Measurements from ENCODE around the gene CSTPP1. TPM values are rescaled to one million over a fixed set of nuclear protein-coding genes. Genes with fewer than 3 reads are reported as not detected.

Gene CSTPP1
- total and polyA plus RNA-seq, 2 of the 4 experiments (the other 2 are of a cell fraction) = 22.0 to 35.7 TPM

GRCh38 chr11:46951864-46952263, 15.3 kb downstream of the CSTPP1 start:
- no peak overlapping the region for H3K27ac ChIP-seq (ENCODE audit: insufficient read depth, low read length)
- H3K9me1 ChIP-seq (ENCODE audit: insufficient read depth, low read length) = peaks cover 16% of the 10 kb centered on the region
- peak overlapping the region; percentile 54; the same call in 1 of the 2 replicates for H3K18ac ChIP-seq (ENCODE audit: low read depth, low read length)
- peaks cover 6 to 26% of the 10 kb centered on the region in 2 experiments; a peak in 3 of 4 replicates for H3K79me1 ChIP-seq (ENCODE audit: low read depth in 1 of 2, low read length in 2 of 2)
- H4K91ac ChIP-seq (ENCODE audit: insufficient read depth, low read depth, low read length) = no peak overlapping the region
- in situ Hi-C loops (cut with MboI; ENCODE audit: low sequenced_read_pairs) = no loop called here
- no peak for TF ChIP-seq RCOR1 (IDR thresholded peaks at IDR 0.05; ENCODE audit: insufficient replicate concordance, low read length)
- no peak for TF ChIP-seq BHLHE40 (IDR thresholded peaks at IDR 0.05; ENCODE audit: low read depth, low read length)
- TF ChIP-seq, protein P1, sequence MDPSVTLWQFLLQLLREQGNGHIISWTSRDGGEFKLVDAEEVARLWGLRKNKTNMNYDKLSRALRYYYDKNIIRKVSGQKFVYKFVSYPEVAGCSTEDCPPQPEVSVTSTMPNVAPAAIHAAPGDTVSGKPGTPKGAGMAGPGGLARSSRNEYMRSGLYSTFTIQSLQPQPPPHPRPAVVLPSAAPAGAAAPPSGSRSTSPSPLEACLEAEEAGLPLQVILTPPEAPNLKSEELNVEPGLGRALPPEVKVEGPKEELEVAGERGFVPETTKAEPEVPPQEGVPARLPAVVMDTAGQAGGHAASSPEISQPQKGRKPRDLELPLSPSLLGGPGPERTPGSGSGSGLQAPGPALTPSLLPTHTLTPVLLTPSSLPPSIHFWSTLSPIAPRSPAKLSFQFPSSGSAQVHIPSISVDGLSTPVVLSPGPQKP (IDR thresholded peaks at IDR 0.05; ENCODE audit: borderline replicate concordance, low read depth, low read length) = no peak
- no peak for TF ChIP-seq NFE2L2 (IDR thresholded peaks at IDR 0.05; ENCODE audit: low read depth, low read length)
- TF ChIP-seq POLR2A (IDR thresholded peaks at IDR 0.05; ENCODE audit: low read depth, low read length) = no peak
- no peak for TF ChIP-seq MXI1 (IDR thresholded peaks at IDR 0.05; ENCODE audit: borderline replicate concordance, low read depth, low read length)
- TF ChIP-seq CEBPB (IDR thresholded peaks at IDR 0.05; ENCODE audit: low read depth, low read length) = no peak
- no peak for TF ChIP-seq CHD1 (IDR thresholded peaks at IDR 0.05; ENCODE audit: low read depth, low read length)
- TF ChIP-seq RFX5 (IDR thresholded peaks at IDR 0.05; ENCODE audit: low read depth, low read length) = no peak
- TF ChIP-seq, protein P2, sequence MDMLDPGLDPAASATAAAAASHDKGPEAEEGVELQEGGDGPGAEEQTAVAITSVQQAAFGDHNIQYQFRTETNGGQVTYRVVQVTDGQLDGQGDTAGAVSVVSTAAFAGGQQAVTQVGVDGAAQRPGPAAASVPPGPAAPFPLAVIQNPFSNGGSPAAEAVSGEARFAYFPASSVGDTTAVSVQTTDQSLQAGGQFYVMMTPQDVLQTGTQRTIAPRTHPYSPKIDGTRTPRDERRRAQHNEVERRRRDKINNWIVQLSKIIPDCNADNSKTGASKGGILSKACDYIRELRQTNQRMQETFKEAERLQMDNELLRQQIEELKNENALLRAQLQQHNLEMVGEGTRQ (IDR thresholded peaks at IDR 0.05; ENCODE audit: low read depth, low read length) = no peak
- TF ChIP-seq MAZ (IDR thresholded peaks at IDR 0.05; ENCODE audit: borderline replicate concordance, low read depth, low read length) = no peak
- TF ChIP-seq RAD21 (IDR thresholded peaks at IDR 0.05; ENCODE audit: low read length) = no peak
- no peak for TF ChIP-seq FOS (IDR thresholded peaks at IDR 0.05; ENCODE audit: low read depth, low read length)
- no peak for TF ChIP-seq MAFK (IDR thresholded peaks at IDR 0.05; ENCODE audit: low read depth, low read length)
- TF ChIP-seq CTCF (conservative IDR thresholded peaks at IDR 0.05; ENCODE audit: low read depth, low read length) = no peak
- no peak for TF ChIP-seq SMC3 (IDR thresholded peaks at IDR 0.05; ENCODE audit: low read depth, low read length)
- H4K20me1 ChIP-seq (ENCODE audit: insufficient read depth, low read length) = 0 out of 2 replicates have a peak, but pooled peaks cover 4% of the 10 kb centered on the region
- WGBS, 2 experiments (ENCODE audit: extremely low coverage in 2 of 2, insufficient read length in 1 of 2) = no CpG with 5 or more reads among the region's 1 CpG
- 0 out of 4 replicates have a peak overlapping the region, but pooled peaks of 1 of the 2 experiments have one; percentile 24 for H4K8ac ChIP-seq (ENCODE audit: low read depth in 2 of 2, low read length in 2 of 2)
- H2BK20ac ChIP-seq (ENCODE audit: low read depth, low read length) = 0 out of 2 replicates have a peak overlapping the region, but pooled peaks have one; percentile 13
- no peak overlapping the region for H4K5ac ChIP-seq (ENCODE audit: low read depth, low read length)
- H3K4me2 ChIP-seq (ENCODE audit: low read depth, low read length) = no peak overlapping the region; the same call in 1 of the 2 replicates
- H3K23ac ChIP-seq (ENCODE audit: low read depth, low read length) = 0 out of 2 replicates have a peak overlapping the region, but pooled peaks have one; percentile 41
- DNase-seq = peak; percentile 56
- no peak for ATAC-seq (ENCODE audit: low read depth)
- CTCF ChIA-PET = interaction anchor here (0.9 to 1.0 kb wide), 2 partner anchors 15 to 201 kb away, joined by 3 read pairs; no protein-coding TSS in a partner anchor
- no peaks in the 10 kb centered on the region for H3K27me3 ChIP-seq (ENCODE audit: control insufficient read depth, insufficient read depth, low read length)
- H3K14ac ChIP-seq (replicated peaks; ENCODE audit: low read depth, low read length) = peak overlapping the region; percentile 43; the same call in 1 of the 2 replicates
- no peak overlapping the region for H3K9ac ChIP-seq (ENCODE audit: low read depth, low read length)
- H3K4me3 ChIP-seq (ENCODE audit: insufficient read depth, low read depth, low read length) = no peak overlapping the region
- H3K4ac ChIP-seq (ENCODE audit: low read depth, low read length) = peak overlapping the region; percentile 18; the same call in 1 of the 2 replicates
- intact Hi-C loops (cut with micrococcal nuclease) = no loop called here
- no peak overlapping the region for H2BK15ac ChIP-seq (ENCODE audit: low read depth, low read length)
- dilution Hi-C loops (cut with HindIII; ENCODE audit: low sequenced_read_pairs, unreplicated experiment) = no loop called here
- no peak overlapping the region for H2AFZ ChIP-seq (replicated peaks; ENCODE audit: low read length, poor library complexity)
- no TSS peak for BruUV-seq (replicated peaks)
- POLR2A ChIA-PET (ENCODE audit: unreplicated experiment) = no interaction called here
- no peak overlapping the region for H2BK120ac ChIP-seq (ENCODE audit: low read depth, low read length)
- peaks cover 14% of the 10 kb centered on the region for H3K4me1 ChIP-seq (ENCODE audit: control insufficient read depth, insufficient read depth, low read length)
- peak overlapping the region; percentile 46; the same call in 1 of the 2 replicates for H2AK5ac ChIP-seq (ENCODE audit: low read depth, low read length)
- H3K36me3 ChIP-seq (ENCODE audit: control insufficient read depth, insufficient read depth, low read length) = no peaks in the 10 kb centered on the region
- H3K56ac ChIP-seq (ENCODE audit: extremely low read depth, insufficient read depth, low read length) = no peak overlapping the region
- no peaks in the 10 kb centered on the region for H3K9me3 ChIP-seq (ENCODE audit: control insufficient read depth, insufficient read depth, low read length)
- H2AK9ac ChIP-seq (replicated peaks; ENCODE audit: low read depth, low read length, poor library complexity) = no peak overlapping the region
- H2BK5ac ChIP-seq (ENCODE audit: low read depth, low read length, poor library complexity, severe bottlenecking) = no peak overlapping the region
